SK-N-SH treated with all-trans-retinoic acid at 6 μM for 48 hours (cell line): ENCODE results near the gene RXRA.

Source experiments
- ATAC-seq: fragments of 200-7000 bp; cut with Tn5 transposase; 3 replicates; pipeline ENCODE4 v1.9.1; 2020; ENCODE audit warnings: mild to moderate bottlenecking, moderate library complexity
- ARNTL ChIP-seq: fragments of 450-650 bp; formaldehyde crosslinking; IDR thresholded peaks from 2 replicates; pipeline ENCODE4 v1.5.0; 2020; ENCODE audit warnings: low read depth, mild to moderate bottlenecking, moderate library complexity, borderline replicate concordance
- BACH2 ChIP-seq: fragments of 250-450 bp; sonication (Bioruptor Pico); IDR thresholded peaks from 2 replicates; pipeline ENCODE4 v1.9.0; 2021; ENCODE audit warnings: mild to moderate bottlenecking, borderline replicate concordance
- CSDC2 ChIP-seq: fragments of 250-450 bp; sonication (Bioruptor Pico); IDR thresholded peaks from 2 replicates; pipeline ENCODE4 v1.5.0; 2020; ENCODE audit warnings: mild to moderate bottlenecking, moderate library complexity
- ESRRG ChIP-seq: fragments of 250-450 bp; sonication (Bioruptor Pico); IDR thresholded peaks from 2 replicates; pipeline ENCODE4 v1.6.1; 2021; ENCODE audit warnings: mild to moderate bottlenecking
- GLIS3 ChIP-seq: fragments of 250-450 bp; sonication (Bioruptor Pico); IDR thresholded peaks from 2 replicates; pipeline ENCODE4 v1.5.0; 2020; ENCODE audit warnings: mild to moderate bottlenecking, moderate library complexity
- ISL1 ChIP-seq: fragments of 250-450 bp; sonication (Bioruptor Pico); IDR thresholded peaks from 2 replicates; pipeline ENCODE4 v2.1.2; 2022; ENCODE audit warnings: mild to moderate bottlenecking, moderate library complexity
- OSR1 ChIP-seq: fragments of 250-450 bp; sonication (Bioruptor Pico); IDR thresholded peaks from 2 replicates; pipeline ENCODE4 v1.8.0; 2022; ENCODE audit warnings: moderate library complexity, mild to moderate bottlenecking, inconsistent platforms
- PPARA ChIP-seq: fragments of 250-450 bp; sonication (Bioruptor Pico); IDR thresholded peaks from 2 replicates; pipeline ENCODE4 v1.5.0; 2020; ENCODE audit warnings: mild to moderate bottlenecking, borderline replicate concordance
- RARB ChIP-seq: fragments of 250-450 bp; sonication (Bioruptor Pico); IDR thresholded peaks from 2 replicates; pipeline ENCODE4 v1.8.0; 2021; ENCODE audit warnings: mild to moderate bottlenecking, moderate library complexity
- SNAI2 ChIP-seq: fragments of 250-450 bp; sonication (Bioruptor Pico); IDR thresholded peaks from 2 replicates; pipeline ENCODE4 v1.5.0; 2020; ENCODE audit warnings: mild to moderate bottlenecking, moderate library complexity
- TCF4 ChIP-seq: fragments of 250-450 bp; sonication (Bioruptor Pico); IDR thresholded peaks from 2 replicates; pipeline ENCODE4 v1.8.0; 2021; ENCODE audit warnings: mild to moderate bottlenecking, moderate library complexity, borderline replicate concordance
- TOX ChIP-seq: fragments of 250-450 bp; sonication (Bioruptor Pico); IDR thresholded peaks from 2 replicates; pipeline ENCODE4 v1.8.0; 2021; ENCODE audit warnings: mild to moderate bottlenecking, moderate library complexity, borderline replicate concordance
- ZC3H10 ChIP-seq: fragments of 250-450 bp; sonication (Bioruptor Pico); IDR thresholded peaks from 2 replicates; pipeline ENCODE4 v1.5.1; 2021; ENCODE audit warnings: mild to moderate bottlenecking, moderate library complexity
- ZFP3 ChIP-seq: fragments of 250-450 bp; sonication (Bioruptor Pico); IDR thresholded peaks from 2 replicates; pipeline ENCODE4 v1.5.0; 2020; ENCODE audit warnings: mild to moderate bottlenecking, moderate library complexity
- ZFP30 ChIP-seq: fragments of 450-650 bp; formaldehyde crosslinking; IDR thresholded peaks from 2 replicates; pipeline ENCODE4 v1.5.0; 2022; ENCODE audit warnings: mild to moderate bottlenecking, moderate library complexity
- ZNF565 ChIP-seq: fragments of 450-650 bp; formaldehyde crosslinking; conservative IDR thresholded peaks from 2 replicates; pipeline ENCODE4 v1.5.0; 2020; ENCODE audit warnings: low read depth, mild to moderate bottlenecking, moderate library complexity
- ZNF8 ChIP-seq: fragments of 450-650 bp; formaldehyde crosslinking; IDR thresholded peaks from 2 replicates; pipeline ENCODE4 v1.5.0; 2020; ENCODE audit warnings: mild to moderate bottlenecking, moderate library complexity
- TF ChIP-seq, protein P1 (sequence below): fragments of 250-450 bp; sonication (Bioruptor Pico); IDR thresholded peaks from 2 replicates; pipeline ENCODE4 v1.5.1; 2021; ENCODE audit warnings: mild to moderate bottlenecking, moderate library complexity
- TF ChIP-seq, protein P2 (sequence below): fragments of 250-450 bp; sonication (Bioruptor Pico); IDR thresholded peaks from 2 replicates; pipeline ENCODE4 v1.8.0; 2021; ENCODE audit warnings: low read depth, mild to moderate bottlenecking, moderate library complexity, borderline replicate concordance
- TF ChIP-seq, protein P3 (sequence below): fragments of 250-450 bp; sonication (Bioruptor Pico); IDR thresholded peaks from 2 replicates; pipeline ENCODE4 v1.5.0; 2020; ENCODE audit warnings: mild to moderate bottlenecking, moderate library complexity
- TF ChIP-seq, protein P4 (sequence below): fragments of 250-450 bp; sonication (Bioruptor Pico); IDR thresholded peaks from 2 replicates; pipeline ENCODE4 v1.8.0; 2020; ENCODE audit warnings: mild to moderate bottlenecking, moderate library complexity, borderline replicate concordance
- TF ChIP-seq, protein P5 (sequence below): fragments of 250-450 bp; sonication (Bioruptor Pico); IDR thresholded peaks from 2 replicates; pipeline ENCODE4 v1.5.1; 2020; ENCODE audit warnings: low read depth, mild to moderate bottlenecking, moderate library complexity

The RXRA gene

DNA sequence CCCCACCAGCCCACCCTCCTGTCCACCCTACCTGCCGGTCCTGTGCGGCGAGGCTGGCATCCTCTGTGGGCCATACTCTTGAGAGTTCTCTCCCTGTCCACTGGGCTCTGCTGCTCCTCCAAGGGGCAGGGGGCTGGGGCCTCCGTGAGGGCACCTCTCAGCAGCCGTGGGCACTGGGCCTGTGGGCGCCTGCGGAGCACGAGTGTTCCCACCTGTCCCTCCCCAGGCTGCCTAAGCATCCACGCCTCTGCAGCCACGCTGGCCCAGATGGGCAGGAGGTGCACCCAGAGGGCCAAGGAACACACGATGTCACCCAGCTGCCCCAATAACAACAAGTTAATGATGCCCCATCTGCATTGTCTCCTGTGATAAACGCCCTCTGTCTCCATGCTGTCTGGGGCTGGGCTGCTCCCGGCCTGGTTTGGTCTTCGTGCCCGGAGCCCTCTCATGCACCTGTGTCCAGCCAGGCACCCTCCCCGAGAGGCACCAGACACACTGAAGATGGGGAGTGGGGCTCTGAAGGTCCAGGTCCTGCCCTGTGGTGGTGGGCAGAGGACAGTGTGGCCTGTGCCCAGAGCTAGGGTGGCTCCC is 114.5 kb downstream of the RXRA start:
- no peak for TF ChIP-seq TCF4 (CRISPR knock-in tag)
- TF ChIP-seq ZFP30 (CRISPR knock-in tag): no peak
- no peak for TF ChIP-seq RARB (CRISPR knock-in tag)
- TF ChIP-seq, protein P1, sequence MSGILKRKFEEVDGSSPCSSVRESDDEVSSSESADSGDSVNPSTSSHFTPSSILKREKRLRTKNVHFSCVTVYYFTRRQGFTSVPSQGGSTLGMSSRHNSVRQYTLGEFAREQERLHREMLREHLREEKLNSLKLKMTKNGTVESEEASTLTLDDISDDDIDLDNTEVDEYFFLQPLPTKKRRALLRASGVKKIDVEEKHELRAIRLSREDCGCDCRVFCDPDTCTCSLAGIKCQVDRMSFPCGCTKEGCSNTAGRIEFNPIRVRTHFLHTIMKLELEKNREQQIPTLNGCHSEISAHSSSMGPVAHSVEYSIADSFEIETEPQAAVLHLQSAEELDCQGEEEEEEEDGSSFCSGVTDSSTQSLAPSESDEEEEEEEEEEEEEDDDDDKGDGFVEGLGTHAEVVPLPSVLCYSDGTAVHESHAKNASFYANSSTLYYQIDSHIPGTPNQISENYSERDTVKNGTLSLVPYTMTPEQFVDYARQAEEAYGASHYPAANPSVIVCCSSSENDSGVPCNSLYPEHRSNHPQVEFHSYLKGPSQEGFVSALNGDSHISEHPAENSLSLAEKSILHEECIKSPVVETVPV (CRISPR knock-in tag): no peak
- TF ChIP-seq, protein P2, sequence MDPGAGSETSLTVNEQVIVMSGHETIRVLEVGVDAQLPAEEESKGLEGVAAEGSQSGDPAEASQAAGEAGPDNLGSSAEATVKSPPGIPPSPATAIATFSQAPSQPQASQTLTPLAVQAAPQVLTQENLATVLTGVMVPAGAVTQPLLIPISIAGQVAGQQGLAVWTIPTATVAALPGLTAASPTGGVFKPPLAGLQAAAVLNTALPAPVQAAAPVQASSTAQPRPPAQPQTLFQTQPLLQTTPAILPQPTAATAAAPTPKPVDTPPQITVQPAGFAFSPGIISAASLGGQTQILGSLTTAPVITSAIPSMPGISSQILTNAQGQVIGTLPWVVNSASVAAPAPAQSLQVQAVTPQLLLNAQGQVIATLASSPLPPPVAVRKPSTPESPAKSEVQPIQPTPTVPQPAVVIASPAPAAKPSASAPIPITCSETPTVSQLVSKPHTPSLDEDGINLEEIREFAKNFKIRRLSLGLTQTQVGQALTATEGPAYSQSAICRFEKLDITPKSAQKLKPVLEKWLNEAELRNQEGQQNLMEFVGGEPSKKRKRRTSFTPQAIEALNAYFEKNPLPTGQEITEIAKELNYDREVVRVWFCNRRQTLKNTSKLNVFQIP: no peak
- no peak for TF ChIP-seq BACH2 (CRISPR knock-in tag)
- no peak for TF ChIP-seq ZC3H10 (CRISPR knock-in tag)
- no peak for TF ChIP-seq ESRRG
- TF ChIP-seq, protein P3, sequence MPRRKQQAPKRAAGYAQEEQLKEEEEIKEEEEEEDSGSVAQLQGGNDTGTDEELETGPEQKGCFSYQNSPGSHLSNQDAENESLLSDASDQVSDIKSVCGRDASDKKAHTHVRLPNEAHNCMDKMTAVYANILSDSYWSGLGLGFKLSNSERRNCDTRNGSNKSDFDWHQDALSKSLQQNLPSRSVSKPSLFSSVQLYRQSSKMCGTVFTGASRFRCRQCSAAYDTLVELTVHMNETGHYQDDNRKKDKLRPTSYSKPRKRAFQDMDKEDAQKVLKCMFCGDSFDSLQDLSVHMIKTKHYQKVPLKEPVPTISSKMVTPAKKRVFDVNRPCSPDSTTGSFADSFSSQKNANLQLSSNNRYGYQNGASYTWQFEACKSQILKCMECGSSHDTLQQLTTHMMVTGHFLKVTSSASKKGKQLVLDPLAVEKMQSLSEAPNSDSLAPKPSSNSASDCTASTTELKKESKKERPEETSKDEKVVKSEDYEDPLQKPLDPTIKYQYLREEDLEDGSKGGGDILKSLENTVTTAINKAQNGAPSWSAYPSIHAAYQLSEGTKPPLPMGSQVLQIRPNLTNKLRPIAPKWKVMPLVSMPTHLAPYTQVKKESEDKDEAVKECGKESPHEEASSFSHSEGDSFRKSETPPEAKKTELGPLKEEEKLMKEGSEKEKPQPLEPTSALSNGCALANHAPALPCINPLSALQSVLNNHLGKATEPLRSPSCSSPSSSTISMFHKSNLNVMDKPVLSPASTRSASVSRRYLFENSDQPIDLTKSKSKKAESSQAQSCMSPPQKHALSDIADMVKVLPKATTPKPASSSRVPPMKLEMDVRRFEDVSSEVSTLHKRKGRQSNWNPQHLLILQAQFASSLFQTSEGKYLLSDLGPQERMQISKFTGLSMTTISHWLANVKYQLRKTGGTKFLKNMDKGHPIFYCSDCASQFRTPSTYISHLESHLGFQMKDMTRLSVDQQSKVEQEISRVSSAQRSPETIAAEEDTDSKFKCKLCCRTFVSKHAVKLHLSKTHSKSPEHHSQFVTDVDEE: no peak
- no peak for TF ChIP-seq ZNF565 (CRISPR knock-in tag)
- no peak for ATAC-seq

DNA sequence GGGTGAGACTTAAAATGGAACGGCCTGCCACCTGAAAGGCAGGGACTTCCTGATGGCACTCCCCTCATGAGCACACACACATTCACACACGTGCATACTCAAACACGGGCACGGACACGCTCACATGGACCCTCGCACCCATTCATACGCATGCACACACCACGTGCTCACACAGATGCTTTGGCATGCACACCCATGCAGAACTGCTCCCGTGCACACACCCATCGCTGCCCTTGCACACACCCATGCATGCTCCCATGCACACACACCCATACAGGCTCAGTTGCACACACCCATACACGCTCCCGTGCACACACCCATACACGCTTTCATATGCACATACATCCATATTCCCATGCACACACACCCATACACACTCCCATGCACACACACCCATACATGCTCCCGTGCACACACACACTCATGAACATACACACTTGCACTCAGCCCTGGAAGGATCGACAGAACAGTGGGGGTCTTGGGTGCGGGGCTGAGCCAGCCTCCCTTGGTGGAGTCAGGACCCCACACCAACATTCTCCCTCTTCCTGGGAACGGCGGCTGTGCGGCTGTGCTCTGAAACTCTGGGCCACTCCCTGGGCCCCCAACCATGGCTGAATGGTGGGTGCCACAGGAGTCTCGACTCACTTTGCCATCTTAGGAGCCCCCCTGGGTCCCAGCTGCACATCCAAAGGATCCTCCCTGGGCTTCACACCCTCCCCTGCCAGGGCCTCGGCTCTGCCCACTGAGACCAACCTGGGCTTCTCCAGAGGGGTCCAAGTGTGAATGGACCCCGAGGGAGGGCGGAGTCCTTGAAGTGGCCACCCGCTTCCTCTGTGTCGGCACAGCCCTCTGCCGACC is 115.2 kb downstream of the RXRA start:
- ATAC-seq: no peak
- no peak for TF ChIP-seq BACH2 (CRISPR knock-in tag)
- TF ChIP-seq TOX (CRISPR knock-in tag): no peak
- TF ChIP-seq, all 23 proteins: peak for 0

DNA sequence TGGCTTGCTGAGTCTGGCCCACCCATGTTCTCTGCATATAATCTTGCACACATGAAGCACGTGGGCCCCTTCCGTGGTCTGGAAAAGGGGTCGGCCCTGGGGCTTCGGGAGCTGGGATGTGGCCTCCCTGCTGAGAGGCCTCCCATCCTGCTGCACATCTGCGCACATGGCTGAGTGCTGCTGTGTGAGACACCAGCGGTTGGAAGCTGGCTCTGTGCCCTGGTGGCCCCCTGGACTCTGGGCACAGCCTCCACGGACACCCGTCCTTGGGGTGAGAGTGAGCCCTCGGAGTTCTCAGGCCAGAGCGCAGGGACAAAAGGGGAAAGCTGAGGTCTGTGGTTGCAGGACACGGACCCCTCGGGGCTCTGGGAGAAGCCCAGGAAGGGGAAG is 115.8 kb downstream of the RXRA start:
- TF ChIP-seq SNAI2 (CRISPR knock-in tag) (no peak), RARB (CRISPR knock-in tag) (no peak), ARNTL (CRISPR knock-in tag) (no peak), ZNF565 (CRISPR knock-in tag) (no peak), CSDC2 (CRISPR knock-in tag) (no peak), PPARA (CRISPR knock-in tag) (no peak), ISL1 (CRISPR knock-in tag) (no peak), ZC3H10 (CRISPR knock-in tag) (no peak), ZFP3 (CRISPR knock-in tag) (no peak), OSR1 (CRISPR knock-in tag) (no peak), TCF4 (CRISPR knock-in tag) (no peak), ZNF8 (CRISPR knock-in tag) (no peak), GLIS3 (CRISPR knock-in tag) (no peak), BACH2 (CRISPR knock-in tag) (no peak)
- TF ChIP-seq, protein P1 (CRISPR knock-in tag): no peak
- TF ChIP-seq, protein P4, sequence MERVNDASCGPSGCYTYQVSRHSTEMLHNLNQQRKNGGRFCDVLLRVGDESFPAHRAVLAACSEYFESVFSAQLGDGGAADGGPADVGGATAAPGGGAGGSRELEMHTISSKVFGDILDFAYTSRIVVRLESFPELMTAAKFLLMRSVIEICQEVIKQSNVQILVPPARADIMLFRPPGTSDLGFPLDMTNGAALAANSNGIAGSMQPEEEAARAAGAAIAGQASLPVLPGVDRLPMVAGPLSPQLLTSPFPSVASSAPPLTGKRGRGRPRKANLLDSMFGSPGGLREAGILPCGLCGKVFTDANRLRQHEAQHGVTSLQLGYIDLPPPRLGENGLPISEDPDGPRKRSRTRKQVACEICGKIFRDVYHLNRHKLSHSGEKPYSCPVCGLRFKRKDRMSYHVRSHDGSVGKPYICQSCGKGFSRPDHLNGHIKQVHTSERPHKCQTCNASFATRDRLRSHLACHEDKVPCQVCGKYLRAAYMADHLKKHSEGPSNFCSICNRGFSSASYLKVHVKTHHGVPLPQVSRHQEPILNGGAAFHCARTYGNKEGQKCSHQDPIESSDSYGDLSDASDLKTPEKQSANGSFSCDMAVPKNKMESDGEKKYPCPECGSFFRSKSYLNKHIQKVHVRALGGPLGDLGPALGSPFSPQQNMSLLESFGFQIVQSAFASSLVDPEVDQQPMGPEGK: no peak
- TF ChIP-seq, protein P5, sequence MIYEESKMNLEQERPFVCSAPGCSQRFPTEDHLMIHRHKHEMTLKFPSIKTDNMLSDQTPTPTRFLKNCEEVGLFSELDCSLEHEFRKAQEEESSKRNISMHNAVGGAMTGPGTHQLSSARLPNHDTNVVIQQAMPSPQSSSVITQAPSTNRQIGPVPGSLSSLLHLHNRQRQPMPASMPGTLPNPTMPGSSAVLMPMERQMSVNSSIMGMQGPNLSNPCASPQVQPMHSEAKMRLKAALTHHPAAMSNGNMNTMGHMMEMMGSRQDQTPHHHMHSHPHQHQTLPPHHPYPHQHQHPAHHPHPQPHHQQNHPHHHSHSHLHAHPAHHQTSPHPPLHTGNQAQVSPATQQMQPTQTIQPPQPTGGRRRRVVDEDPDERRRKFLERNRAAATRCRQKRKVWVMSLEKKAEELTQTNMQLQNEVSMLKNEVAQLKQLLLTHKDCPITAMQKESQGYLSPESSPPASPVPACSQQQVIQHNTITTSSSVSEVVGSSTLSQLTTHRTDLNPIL (CRISPR knock-in tag): no peak
- TF ChIP-seq, protein P3: no peak
- peak; percentile 3; the same call in 2 of the 3 replicates for ATAC-seq
